Fibroblast of villous mesenchyme (primary cell): Measurements from ENCODE around the gene IL1RN. TPM values are rescaled to one million over a fixed set of nuclear protein-coding genes. Genes with fewer than 3 reads are reported as not detected.
A peak's percentile ranks its signal among the peaks of the same experiment; 100 is the strongest.

Experiments
- DNase-seq: peaks from one replicate; pipeline ENCODE4 v3.0.0-alpha.2; 2010; ENCODE audit warnings: low read depth
- H3K4me3 ChIP-seq: 2 replicates; pipeline ENCODE4 v1.5.1; 2011; ENCODE audit warnings: low read depth, mild to moderate bottlenecking, low read length
- total RNA-seq: library from RNA; depleted of rRNA; stranded (reverse); fragments of >200 nt; gene quantifications from 2 replicates; pipeline ENCODE4 v1.2.3, GENCODE V29; 2012
- TF ChIP-seq, protein P1 (sequence below): IDR thresholded peaks from 2 replicates; pipeline ENCODE4 v1.5.1; 2012; ENCODE audit warnings: low read depth, mild to moderate bottlenecking, low read length; ENCODE audit not compliant: insufficient read depth

IL1RN gene
- total RNA-seq, 1 donor = not detected

DNA sequence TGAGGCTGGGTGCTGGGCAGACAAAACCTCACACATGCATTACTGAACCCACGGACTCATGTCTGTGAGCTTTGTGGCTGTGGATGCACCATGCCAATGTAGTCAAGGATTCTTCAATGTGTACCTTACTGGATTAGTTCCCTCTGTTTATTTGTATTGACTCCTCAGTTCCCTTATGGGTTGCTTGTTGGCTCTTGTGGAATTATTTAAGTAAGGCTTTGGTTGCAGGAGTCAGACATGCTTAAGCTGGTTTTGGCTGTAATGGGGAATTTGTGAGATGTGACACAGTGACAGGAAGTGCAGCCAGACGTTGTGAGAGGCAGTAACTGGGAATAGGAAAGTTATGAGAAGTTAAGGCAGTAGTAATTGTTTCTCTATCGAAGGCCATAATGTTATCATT, 13.6 kb upstream of the IL1RN start:
- H3K4me3 ChIP-seq = no peak overlapping the region
- no peak for DNase-seq
- TF ChIP-seq, protein P1, sequence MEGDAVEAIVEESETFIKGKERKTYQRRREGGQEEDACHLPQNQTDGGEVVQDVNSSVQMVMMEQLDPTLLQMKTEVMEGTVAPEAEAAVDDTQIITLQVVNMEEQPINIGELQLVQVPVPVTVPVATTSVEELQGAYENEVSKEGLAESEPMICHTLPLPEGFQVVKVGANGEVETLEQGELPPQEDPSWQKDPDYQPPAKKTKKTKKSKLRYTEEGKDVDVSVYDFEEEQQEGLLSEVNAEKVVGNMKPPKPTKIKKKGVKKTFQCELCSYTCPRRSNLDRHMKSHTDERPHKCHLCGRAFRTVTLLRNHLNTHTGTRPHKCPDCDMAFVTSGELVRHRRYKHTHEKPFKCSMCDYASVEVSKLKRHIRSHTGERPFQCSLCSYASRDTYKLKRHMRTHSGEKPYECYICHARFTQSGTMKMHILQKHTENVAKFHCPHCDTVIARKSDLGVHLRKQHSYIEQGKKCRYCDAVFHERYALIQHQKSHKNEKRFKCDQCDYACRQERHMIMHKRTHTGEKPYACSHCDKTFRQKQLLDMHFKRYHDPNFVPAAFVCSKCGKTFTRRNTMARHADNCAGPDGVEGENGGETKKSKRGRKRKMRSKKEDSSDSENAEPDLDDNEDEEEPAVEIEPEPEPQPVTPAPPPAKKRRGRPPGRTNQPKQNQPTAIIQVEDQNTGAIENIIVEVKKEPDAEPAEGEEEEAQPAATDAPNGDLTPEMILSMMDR = no peak

- DNase-seq = no peak
- no peak overlapping the region for H3K4me3 ChIP-seq
- TF ChIP-seq, protein P1 = no peak
Observed at GRCh38 chr2:113114224-113114945, 13.0 kb upstream of the IL1RN start.

DNA sequence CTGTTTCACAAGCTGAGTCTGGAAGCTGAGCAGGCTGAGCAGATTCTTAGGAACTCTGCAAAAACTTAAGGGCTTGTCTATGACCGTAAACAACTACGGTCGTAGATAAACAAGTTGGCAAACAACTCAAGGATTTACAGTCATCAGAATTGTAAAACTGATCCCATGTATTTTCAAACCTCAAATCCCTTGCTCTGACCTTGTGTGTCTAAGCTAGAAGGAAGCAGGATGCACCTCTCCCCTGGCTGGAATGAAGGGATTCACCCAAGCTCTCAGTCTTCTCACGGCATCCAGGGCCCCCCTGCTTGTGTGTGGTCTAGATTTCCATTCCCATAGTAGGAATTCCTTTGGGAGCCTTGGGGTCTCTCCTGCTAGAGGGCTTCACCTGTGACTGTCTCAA, 12.4 kb upstream of the IL1RN start:
- no peak for DNase-seq
- TF ChIP-seq, protein P1 = no peak
- no peak overlapping the region for H3K4me3 ChIP-seq

GRCh38 chr2:113116100-113116958, 11.1 kb upstream of the IL1RN start:
- DNase-seq = no peak
- no peak overlapping the region for H3K4me3 ChIP-seq
- TF ChIP-seq, protein P1 = no peak

DNA sequence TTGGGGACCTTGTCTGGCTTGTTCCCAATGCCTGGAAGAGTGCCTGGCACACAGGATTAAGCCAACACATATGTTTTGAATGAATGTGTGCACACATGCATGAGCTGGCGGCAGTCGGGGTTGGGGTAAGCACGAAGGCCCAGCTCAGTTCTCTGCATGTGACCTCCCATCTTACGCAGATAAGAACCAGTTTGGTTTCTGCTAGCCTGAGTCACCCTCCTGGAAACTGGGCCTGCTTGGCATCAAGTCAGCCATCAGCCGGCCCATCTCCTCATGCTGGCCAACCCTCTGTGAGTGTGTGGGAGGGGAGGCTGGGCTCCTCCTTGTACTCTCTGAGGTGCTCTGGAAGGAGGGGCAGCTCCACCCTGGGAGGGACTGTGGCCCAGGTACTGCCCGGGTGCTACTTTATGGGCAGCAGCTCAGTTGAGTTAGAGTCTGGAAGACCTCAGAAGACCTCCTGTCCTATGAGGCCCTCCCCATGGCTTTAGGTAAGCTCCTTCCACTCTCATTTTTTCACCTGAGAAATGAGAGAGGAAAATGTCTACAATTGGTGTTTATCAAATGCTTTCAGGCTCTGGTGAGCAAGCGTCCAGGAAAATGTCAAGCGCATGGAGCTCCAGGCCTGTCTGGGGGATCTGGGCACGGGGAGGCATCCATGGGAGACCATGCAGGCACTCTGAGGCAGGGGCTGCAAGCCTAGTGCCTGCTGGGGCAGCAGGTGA, 9.7 kb upstream of the IL1RN start:
- TF ChIP-seq, protein P1 = no peak
- H3K4me3 ChIP-seq = no peak overlapping the region
- peak; percentile 28 for DNase-seq

- no peak overlapping the region for H3K4me3 ChIP-seq
- TF ChIP-seq, protein P1 = no peak
Observed at GRCh38 chr2:113118263-113118657, 9.1 kb upstream of the IL1RN start.

More at GRCh38 chr2:113118263-113118657, 9.1 kb upstream of the IL1RN start:
- no peak for DNase-seq
